ENCODE data around the gene MTPN. TPM values are rescaled to one million over a fixed set of nuclear protein-coding genes. Genes with fewer than 3 reads are reported as not detected.

Gene MTPN, protein sequence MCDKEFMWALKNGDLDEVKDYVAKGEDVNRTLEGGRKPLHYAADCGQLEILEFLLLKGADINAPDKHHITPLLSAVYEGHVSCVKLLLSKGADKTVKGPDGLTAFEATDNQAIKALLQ
- 100 to 1,000 TPM in 1 of 2 donors, 10 to 100 TPM in 1; 82.1 to 113 TPM for total RNA-seq
- long read RNA-seq, transcript MTPN-201 (4 exons, 3,738 nt): major isoform, 6 of 6 reads
- long read RNA-seq, partial matches to known transcripts: 0 of 6 reads
- long read RNA-seq, other reads (novel, unspliced or antisense): 0 of 6 reads

DNA sequence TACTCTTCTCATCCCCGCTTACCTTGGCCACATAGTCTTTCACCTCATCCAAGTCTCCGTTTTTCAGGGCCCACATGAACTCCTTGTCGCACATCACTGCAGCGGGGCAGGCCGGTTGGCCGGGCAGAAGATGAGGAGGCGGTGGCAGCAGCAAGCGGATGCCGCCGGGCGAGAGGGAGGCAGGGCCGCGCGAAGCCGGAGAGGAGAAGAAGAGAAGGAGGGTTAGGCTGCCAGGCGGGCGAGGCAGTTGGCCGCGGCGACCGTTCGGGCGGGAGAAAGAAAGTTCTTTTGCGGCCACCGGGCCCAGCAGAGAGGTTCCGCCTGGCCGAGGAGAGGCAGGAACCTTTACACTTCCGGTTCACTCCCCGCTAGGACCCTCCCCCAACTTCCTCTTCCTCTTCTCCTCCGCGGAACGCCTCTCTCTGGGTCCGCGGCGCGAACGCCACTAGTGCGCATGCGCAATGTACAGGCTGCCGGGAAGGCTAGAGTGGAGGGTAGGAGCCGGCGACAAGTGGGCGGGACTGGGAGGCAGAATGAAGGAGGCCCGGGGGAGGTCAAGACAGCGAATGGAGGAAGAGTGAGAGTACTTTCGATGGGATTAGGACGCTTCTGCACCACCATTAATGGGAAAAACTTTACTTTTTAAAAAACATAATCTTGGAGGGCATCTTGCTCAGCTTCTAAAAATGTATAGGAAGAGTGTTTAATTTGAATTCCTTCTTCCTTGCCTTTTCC, at the start of gene MTPN:
MTPN (minus strand) TSS at position 353 of the 735 bp plus-strand sequence; CDS start at position 94, 259 bp downstream.
- DNase-seq (peak; percentile 99), ATAC-seq (peak; percentile 99 to 100)
- intact Hi-C loops (cut with DNase I): no loop called here

DNA sequence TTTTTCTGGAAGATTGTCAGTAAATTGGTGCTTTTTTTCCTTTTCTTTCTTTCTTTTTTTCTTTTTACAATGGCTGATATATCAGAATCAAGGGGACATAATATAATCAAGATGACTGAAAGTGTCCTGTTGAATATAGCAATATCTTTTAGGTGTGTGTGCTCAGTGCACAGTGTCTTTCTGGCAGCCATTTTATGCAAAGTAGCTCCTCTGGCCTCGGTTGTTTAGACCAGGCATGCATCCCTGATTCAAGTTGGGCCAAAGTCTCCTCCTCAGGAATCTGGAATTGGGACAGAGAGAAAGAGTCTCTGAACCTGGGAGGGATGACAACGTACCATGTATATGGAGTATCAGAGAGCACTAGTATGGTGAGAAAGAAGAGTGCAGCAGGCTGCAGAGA, 49.0 kb upstream of the MTPN start:
- ATAC-seq (no peak), DNase-seq (no peak)
- intact Hi-C loops (cut with DNase I): no loop called here

DNA sequence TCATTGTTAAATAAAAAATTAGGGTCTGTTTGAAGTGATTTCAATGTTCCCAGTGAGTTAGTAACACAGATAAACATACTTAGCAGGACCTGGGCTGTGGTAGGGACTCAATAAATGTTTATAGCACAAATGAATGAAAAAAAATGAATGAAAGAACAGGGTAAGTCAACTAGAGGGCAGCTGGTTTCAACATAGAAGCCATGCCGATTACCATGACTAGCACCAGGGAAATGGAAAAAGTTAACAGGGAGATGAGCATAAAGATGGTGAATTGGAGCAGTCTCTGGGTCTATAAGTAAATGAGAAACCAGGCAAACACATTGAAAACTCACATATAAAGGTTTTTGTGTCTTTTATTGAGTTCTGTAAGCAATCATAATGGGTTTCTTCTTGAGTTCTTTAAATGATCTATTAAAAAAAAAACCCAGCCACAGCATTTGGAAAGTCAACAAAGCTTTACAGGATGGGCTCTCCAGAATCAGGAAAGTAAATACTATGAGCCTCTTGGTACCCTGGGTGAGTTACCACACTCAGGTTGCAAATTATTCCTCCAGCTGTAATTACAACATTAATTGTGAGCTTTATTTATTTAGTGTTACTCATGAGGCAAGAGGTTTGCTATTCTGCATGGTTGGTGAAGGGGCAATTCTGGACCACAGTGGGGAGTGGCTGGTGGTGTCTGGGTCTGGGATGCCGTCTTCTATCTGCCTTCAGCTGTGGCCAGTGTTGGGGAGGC, 46.1 kb upstream of the MTPN start:
- ATAC-seq (no peak), DNase-seq (no peak)
- intact Hi-C loops (cut with DNase I): no loop called here

DNA sequence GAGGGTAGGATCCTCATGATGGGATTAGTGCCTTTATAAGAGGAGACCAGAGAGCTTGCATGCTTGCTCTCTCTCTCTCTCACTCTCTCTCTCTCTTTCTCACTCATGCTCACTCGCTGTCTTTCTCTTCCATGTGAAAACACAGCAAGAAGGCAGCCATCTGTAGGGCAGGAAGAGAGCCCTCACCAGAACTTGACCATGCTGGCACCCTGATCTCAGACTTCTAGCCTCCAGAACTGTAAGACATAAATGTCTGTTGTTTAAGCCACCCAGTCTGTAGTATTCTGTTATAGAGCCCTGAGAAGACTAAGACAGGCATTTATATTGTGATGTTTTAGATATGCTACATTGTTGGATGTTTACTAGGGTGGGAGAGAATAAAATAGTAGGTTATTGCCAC, 43.4 kb upstream of the MTPN start:
- intact Hi-C loops (cut with DNase I): no loop called here

DNA sequence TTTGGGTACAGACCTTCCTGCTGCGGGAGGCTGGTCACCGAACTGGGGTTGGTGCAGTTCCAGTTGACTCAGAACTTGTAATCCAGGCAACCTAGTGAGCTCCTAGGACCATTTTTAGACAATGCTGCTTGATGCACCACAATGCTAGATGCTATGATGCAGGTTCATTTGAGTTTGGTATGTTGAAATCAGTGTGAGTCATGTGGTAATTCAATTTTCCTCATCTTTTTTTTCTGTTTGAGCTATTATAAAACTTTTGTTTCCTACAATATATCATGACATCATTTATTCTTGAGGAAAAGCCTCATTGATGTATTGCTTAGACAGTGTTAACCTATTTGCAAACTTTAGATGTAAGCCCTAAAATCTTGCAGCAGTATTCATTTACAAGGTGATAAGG, 40.9 kb upstream of the MTPN start:
- no peak for DNase-seq
- no peak for ATAC-seq
- intact Hi-C loops (cut with DNase I): no loop called here

More for the DNA sequence above, 43.4 kb upstream of the MTPN start:
- no peak for DNase-seq
- no peak for ATAC-seq

DNA sequence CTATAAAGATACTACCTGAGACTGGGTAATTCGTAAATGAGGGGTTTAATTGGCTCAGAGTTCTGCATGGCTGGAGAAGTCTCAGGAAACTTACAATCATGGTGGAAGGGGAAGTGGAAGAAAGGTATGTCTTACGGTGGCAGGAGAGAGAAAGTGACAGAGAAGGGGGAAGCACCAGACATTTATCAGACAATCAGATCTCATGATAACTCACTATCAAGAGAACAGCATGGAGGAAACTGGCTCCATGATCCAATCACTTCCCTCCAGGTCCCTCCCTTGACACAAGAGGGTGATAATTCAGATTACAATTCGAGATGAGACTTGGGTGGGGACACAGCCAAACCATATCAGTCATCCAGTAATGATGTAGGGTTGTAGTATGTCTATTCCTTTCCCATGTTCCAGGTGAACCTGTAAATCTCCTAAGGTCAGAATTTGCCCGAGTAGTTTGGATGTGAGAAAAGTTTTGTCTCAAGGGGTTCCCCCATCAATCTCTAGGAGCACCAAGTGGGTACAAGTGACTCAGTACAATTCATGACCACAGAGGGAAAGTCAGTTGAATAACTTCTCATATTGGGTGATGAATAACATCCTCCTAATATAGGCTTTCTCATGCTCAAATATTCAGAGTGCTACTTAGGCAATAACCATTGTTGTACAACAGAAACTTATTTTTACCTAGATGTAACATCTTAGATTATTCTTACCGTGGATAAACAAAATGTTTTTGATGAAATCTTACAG, 39.7 kb upstream of the MTPN start:
- DNase-seq (no peak), ATAC-seq (no peak)
- intact Hi-C loops (cut with DNase I): no loop called here

DNA sequence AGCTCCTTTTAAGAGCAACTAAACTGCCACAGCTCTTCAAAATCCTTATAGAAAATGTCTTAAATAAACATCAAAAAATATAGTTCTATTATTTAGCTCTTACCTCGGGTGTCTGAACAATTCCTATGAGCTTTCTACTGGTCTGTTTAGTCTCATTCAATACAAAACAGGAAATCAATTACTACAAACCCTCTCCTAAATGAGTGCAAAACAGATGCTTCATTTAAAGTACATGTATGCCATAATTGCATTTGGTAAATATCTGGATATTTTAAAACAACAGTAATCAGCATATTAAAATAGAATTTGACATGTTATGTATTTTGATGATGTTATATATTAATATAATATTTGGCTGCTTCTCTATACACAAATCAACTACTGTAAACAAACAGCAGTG, 38.5 kb upstream of the MTPN start:
- intact Hi-C loops (cut with DNase I): no loop called here

DNA sequence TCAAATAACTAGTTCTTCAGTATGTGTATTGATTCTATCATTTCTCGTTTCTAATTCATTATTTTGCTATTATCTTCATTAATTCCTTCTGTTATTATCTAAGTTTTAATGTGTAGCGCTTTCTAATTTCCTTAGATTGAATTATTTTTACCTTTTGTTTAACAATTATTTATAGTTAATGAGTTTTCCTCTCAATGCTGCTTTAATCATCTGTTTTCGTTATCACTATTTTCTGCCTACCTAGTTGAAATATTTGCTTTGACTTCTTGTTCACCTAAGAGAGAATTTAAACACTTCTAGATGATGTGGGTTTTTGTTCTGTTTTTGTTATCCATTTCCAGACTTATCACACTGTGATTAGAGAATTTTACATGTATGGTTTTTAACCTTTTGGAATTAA, 37.5 kb upstream of the MTPN start:
- ATAC-seq (no peak), DNase-seq (no peak)
- intact Hi-C loops (cut with DNase I): no loop called here

More for the DNA sequence above, 38.5 kb upstream of the MTPN start:
- DNase-seq (no peak), ATAC-seq (no peak)

DNA sequence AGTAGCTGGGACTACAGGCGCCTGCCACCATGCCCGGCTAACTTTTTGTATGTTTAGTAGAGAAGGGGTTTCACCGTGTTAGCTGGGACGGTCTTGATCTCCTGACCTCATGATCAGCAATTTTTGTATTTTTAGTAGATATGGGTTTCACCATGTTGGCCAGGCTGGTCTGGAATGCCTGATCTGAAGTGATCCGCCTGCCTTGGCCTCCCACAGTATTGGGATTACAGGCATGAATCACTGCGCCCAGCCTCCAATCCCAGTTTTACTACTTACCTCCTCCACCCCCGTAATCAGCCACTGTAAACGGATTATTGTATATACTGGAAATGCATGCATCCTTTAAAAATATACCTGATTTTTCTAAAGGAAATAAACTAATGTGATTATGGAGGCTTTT, 35.1 kb upstream of the MTPN start:
- ATAC-seq: no peak
- intact Hi-C loops (cut with DNase I): no loop called here
- no peak for DNase-seq

DNA sequence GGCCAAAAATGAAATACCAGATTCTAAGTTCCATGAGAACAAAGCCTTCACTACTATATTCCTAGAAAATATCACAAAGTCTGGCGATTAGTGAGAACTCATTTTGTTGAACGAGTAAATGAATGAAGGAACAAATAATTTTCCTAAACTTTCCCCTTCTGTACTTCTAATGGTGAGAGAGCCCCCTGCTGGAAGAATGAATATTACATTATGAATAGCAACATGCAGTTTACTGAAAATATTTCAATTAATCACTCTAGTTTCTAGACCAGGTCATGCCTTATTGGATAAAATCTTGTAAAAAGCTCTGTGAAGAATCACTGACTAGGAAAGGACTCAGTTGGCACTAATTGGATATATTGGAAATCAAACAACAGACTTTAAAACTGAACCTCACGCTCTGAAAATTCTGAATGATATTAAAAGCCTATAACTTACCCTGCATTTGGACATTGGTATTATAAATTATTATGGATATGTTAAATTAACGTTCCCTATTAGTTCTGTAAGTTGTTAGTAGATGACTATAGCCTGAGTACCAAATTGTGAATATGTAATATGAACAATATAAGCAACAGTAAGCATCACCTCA, 32.4 kb upstream of the MTPN start:
- ATAC-seq: peak; percentile 19 to 42
- intact Hi-C loops (cut with DNase I): loop anchor here (1.0 to 5.0 kb wide), 3 partner anchors 208 to 337 kb away; no protein-coding TSS in a partner anchor
- no peak for DNase-seq

DNA sequence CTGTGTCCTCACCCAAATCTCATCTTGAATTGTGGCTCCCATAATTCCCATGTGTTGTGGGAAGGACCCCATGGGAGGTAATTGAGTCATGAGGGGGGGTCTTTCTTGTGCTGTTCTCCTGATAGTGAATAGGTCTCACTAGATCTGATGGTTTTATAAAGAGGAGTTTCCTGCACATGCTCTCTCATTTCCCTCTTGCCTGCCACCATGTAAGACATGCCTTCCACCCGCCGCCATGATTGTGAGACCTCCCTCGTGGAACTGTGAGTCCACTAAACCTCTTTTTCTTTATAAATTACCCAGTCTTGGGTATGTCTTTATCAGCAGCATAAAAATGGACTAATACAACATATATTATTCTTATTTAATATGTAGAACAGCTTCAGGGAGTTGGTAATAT, 29.0 kb upstream of the MTPN start:
- intact Hi-C loops (cut with DNase I): loop anchor here in 1 of 2 donors (5.0 kb wide), 1 partner anchor 334 kb away; no protein-coding TSS in a partner anchor
- no peak for ATAC-seq
- no peak for DNase-seq

DNA sequence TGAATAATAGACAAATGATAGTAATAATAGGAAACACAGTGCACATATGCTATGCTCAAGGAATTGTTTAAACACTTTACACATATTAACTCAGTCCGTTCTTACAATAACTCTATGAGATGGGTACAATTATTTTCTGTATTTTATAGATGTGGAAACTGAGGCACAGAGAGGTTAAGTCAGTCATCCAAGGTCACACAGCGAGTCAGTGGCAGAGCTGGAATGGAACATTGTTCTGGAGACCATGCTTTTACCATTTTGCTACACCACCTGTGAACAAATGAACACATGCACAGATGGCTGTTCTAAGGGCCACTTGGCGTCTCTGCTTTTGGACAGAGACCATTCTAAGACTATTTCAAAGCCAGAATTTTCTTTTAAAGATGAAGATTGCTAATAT, 26.9 kb upstream of the MTPN start:
- no peak for ATAC-seq
- DNase-seq: no peak
- intact Hi-C loops (cut with DNase I): no loop called here

DNA sequence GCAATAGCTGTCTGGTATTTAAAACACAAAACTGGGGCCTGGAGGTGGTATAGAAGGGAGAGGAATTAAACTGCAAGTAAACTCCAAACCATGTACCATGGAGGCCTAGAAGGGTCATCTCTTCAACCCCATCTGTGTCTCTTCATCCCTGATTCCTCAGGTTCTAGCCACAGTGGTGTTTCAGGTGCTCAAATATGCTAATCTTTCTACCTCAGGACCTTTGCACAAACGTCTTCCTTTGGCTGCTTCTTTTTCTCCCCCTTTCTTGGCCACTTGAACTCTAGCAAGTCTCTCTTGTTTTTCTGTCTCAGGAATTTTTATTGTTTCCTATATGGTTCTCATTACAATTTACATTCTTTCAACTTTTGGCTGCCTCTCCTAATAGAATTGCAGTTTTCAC, 25.6 kb upstream of the MTPN start:
- ATAC-seq (no peak), DNase-seq (no peak)
- intact Hi-C loops (cut with DNase I): no loop called here

DNA sequence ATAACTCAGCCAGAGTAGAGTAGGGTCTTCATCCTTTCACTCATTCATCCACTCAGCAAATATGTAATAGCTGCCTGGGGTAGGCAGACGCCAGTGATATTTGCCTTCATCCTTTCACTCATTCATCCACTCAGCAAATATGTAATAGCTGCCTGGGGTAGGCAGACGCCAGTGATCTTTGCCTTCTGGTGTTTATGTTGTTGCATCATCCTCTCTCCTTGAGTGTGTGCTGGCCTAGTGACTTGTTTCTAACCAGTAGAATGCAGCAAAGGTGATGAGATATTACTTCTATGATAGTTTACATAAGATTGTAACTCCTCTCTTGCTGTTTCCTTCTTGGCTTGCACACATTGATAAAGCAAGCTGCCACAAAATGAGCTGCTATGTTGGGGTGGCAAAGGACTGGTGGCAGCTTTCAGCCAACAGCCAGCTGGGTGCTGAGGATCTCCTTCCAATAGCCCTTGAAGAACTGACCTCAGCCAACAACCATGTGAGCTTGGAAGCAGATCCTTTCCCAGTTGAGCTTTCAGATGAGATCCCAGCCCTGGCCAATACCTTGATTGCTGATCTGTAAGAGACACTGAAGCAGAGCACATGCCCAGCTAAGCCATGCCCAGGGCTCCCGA, 23.2 kb upstream of the MTPN start:
- intact Hi-C loops (cut with DNase I): no loop called here
- DNase-seq: no peak
- ATAC-seq: no peak

DNA sequence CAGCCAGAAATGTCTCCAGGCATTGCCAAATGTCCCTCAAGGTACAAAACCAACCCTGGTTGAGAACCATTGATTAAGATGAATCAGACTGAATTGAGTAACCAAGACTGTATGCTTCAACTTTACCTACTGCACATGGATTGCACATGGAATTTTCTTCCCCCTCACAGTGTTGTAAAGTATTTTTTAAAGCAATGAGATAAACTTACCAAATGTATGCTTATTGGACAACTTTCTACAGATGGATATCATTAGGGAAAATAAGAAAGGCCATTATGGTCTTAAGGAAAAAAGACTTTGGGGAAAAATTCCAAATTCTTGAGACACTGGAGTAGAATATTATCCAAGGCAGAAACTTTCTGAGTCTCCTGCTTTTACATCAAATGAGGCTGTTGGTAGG, 20.9 kb upstream of the MTPN start:
- DNase-seq (no peak), ATAC-seq (no peak)
- intact Hi-C loops (cut with DNase I): loop anchor here in 1 of 2 donors (5.0 kb wide), 1 partner anchor 186 kb away; no protein-coding TSS in a partner anchor

DNA sequence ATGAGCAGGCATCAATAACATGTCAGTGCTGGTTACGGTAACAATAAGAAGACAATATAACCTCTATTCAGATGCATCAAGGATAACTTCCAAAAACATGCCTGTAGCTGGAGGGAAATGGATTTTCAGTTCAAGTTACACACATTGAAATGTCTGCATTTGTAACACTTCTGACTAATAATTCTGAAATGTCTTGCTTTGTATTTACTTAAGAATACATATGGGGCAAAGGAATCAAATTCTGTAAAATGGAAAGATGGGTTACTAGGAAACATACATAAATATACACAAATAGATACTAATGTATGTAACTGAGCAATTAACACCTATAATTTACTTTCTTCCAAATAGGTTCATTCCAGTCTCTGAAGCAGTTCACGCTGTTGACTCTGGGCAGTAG, 18.6 kb upstream of the MTPN start:
- intact Hi-C loops (cut with DNase I): loop anchor here in 1 of 2 donors (5.0 kb wide), 1 partner anchor 183 kb away; no protein-coding TSS in a partner anchor
- no peak for DNase-seq
- no peak for ATAC-seq

DNA sequence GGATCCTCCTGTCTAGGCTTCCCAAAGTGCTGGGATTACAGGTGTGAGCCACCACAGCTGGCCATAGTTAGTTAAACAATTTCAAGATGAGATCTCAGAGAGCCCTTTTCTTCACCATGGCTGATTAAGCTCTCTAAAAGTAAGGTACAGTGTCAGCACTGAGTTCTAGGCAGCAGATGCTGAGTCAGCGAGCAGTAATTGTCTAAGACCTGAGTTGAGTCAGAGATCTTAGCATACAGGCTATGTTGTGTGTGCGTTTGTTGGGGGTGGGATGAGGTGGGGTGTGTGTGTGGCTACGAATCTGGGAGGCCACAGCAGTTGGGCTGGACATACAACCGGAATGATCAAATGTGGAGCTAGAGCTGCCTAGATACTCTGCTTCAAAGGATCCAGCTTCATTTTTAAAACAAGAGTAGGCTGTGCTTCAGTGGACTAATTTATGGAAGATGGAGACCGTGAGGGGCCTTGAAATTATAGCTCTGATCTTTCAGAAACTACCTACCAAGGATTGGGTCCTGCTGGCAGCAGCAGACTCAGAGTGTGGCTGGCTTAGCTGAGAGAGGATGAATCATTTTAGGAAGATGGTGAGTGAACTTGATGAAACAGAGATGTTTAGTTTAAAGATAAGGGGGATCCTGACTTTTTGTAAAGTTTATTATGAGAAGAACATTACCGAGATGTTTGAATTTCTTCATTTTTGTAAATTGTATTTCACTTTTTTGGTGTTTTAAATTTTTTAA, 17.5 kb upstream of the MTPN start:
- ATAC-seq (no peak), DNase-seq (no peak)
- intact Hi-C loops (cut with DNase I): loop anchor here in 1 of 2 donors (5.0 kb wide), 1 partner anchor 182 kb away; no protein-coding TSS in a partner anchor

DNA sequence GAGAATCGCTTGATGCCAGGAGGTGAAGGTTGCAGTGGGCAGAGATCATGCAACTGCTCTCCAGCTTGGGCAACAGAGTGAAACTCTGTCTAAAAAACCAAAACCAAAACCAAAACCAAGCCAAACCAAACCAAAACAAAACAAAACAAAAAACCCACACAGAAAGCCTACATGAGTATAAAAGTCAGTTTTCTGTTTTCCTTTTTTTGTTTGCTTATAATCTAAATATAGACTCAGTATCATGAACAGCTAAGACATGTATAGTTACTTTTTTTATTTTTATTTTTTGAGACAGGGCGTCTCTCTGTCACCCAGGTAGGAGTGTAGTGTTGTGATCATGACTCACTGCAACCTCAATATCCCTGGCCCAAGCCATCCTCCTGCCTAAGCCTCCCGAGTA, 16.8 kb upstream of the MTPN start:
- DNase-seq: no peak
- ATAC-seq: no peak
- intact Hi-C loops (cut with DNase I): no loop called here
